Measurements from ENCODE around the gene NDEL1.

Gene NDEL1

DNA sequence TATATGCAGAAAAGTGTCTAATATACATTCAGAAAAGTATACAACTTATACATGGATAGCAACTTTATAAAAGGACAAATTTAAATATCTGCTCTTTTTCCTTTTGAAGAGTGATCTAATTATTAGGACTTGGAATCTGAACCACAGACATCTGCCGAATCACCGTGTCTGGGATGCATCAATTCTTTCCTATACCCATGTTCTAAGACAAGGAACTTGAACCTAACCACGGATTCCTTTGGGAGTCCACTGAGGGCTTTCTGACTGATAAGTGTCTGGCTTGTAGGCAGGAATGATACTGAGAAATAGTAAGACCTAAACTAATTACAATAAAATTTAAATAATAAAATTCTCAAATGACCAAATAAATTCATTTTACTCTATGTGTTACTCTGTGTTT is 54.2 kb downstream of the NDEL1 start:
- no peak for TF ChIP-seq EZH2phosphoT487 (IDR thresholded peaks at IDR 0.05; ENCODE audit: borderline replicate concordance, low read length)
- TF ChIP-seq, protein P1, sequence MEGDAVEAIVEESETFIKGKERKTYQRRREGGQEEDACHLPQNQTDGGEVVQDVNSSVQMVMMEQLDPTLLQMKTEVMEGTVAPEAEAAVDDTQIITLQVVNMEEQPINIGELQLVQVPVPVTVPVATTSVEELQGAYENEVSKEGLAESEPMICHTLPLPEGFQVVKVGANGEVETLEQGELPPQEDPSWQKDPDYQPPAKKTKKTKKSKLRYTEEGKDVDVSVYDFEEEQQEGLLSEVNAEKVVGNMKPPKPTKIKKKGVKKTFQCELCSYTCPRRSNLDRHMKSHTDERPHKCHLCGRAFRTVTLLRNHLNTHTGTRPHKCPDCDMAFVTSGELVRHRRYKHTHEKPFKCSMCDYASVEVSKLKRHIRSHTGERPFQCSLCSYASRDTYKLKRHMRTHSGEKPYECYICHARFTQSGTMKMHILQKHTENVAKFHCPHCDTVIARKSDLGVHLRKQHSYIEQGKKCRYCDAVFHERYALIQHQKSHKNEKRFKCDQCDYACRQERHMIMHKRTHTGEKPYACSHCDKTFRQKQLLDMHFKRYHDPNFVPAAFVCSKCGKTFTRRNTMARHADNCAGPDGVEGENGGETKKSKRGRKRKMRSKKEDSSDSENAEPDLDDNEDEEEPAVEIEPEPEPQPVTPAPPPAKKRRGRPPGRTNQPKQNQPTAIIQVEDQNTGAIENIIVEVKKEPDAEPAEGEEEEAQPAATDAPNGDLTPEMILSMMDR (IDR thresholded peaks at IDR 0.05; ENCODE audit: low read depth, low read length, poor library complexity, severe bottlenecking): no peak
- H4K20me1 ChIP-seq (ENCODE audit: control insufficient read depth, insufficient read depth, low read depth, low read length): no peaks in the 10 kb centered on the region
- no peaks in the 10 kb centered on the region for H3K27me3 ChIP-seq (ENCODE audit: control insufficient read depth, low read length)
- H3K9me3 ChIP-seq (ENCODE audit: control insufficient read depth, insufficient read depth, low read length): 0 out of 2 replicates have a peak, but pooled peaks cover under 1% of the 10 kb centered on the region
- no peaks in the 10 kb centered on the region for H3K79me2 ChIP-seq (ENCODE audit: control insufficient read depth, low read length)
- no peak overlapping the region for H3K4me2 ChIP-seq (ENCODE audit: low read length)
- no peaks in the 10 kb centered on the region for H3K9me2 ChIP-seq (replicated peaks; ENCODE audit: control insufficient read depth, low read length)
- no peak overlapping the region for H3K4me3 ChIP-seq (ENCODE audit: low read length)
- H3K36me3 ChIP-seq (ENCODE audit: control insufficient read depth, low read length): peaks cover 47% of the 10 kb centered on the region
- no peaks in the 10 kb centered on the region for H3K4me1 ChIP-seq (ENCODE audit: control insufficient read depth, low read length)
- no peak overlapping the region for H3K27ac ChIP-seq (ENCODE audit: low read depth, low read length)
- H3F3A ChIP-seq (ENCODE audit: control insufficient read depth, insufficient read depth): no peaks in the 10 kb centered on the region

DNA sequence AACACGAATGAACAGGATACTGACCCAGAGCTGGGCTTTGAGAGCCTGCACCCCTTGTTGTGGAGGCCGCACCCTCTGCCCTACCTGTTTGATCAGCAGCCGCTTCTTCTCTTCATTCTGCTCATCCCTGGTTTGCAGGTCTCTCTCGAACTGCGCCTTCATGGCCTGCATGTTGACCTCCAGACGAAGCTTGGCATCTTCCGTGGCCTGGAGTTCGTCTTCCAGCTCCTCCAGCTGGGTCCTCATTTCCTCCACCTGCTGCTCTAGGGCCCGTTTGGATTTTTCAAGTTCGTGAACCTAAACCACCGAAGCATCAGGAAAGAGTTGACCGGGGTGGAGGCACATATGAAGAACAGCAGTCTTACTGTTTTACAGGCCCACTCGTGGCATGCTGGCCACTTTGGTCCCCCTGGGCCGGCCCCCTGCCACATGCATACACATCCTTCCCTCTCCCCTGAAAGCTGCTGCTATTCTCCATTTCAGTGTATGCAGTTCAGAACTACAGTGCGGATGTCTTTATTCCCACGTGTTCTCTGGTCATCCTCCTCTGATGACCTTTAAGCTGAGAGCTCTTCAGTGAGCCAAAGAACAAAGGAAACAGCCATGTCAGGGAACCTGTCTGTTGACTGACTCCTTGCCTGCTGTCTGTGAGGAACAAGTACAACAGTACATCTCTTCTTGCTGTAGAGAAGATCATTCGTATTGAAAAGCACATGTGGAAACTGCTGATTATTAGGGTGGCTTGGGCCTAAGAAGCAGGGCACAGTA is 54.8 kb downstream of the NDEL1 start:
- peaks cover 41% of the 10 kb centered on the region for H3K36me3 ChIP-seq (ENCODE audit: control insufficient read depth, low read length)
- H3K4me3 ChIP-seq (ENCODE audit: low read length): no peak overlapping the region
- no peaks in the 10 kb centered on the region for H3K4me1 ChIP-seq (ENCODE audit: control insufficient read depth, low read length)
- H3K9me3 ChIP-seq (ENCODE audit: control insufficient read depth, insufficient read depth, low read length): no peaks in the 10 kb centered on the region
- H3K9me2 ChIP-seq (replicated peaks; ENCODE audit: control insufficient read depth, low read length): no peaks in the 10 kb centered on the region
- no peaks in the 10 kb centered on the region for H3K27me3 ChIP-seq (ENCODE audit: control insufficient read depth, low read length)
- no peaks in the 10 kb centered on the region for H3K79me2 ChIP-seq (ENCODE audit: control insufficient read depth, low read length)
- H3F3A ChIP-seq (ENCODE audit: control insufficient read depth, insufficient read depth): no peaks in the 10 kb centered on the region
- no peak overlapping the region for H3K27ac ChIP-seq (ENCODE audit: low read depth, low read length)
- no peak for TF ChIP-seq EZH2phosphoT487 (IDR thresholded peaks at IDR 0.05; ENCODE audit: borderline replicate concordance, low read length)
- TF ChIP-seq, protein P1 (IDR thresholded peaks at IDR 0.05; ENCODE audit: low read depth, low read length, poor library complexity, severe bottlenecking): no peak
- no peaks in the 10 kb centered on the region for H4K20me1 ChIP-seq (ENCODE audit: control insufficient read depth, insufficient read depth, low read depth, low read length)
- H3K4me2 ChIP-seq (ENCODE audit: low read length): no peak overlapping the region

DNA sequence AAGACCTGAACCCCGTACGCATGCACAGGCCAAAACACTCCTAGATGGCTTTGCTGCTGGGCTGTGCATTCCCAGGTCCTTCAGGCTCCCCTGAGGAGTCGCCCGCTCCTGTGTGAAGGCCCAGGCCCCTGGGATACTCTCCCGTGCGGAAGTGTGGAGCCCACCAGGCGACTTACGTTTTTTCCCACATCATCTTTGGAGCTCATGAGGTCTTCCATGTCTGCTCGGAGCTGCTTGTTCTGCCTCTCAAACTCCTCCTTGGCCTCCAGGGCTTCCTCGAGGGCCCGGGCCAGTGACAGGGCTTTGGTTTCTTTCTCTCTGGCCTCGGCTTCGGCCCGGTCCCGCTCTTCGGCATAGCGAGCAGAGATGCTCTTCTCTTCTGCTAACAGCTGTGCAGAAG is 56.4 kb downstream of the NDEL1 start:
- no peak overlapping the region for H3K4me3 ChIP-seq (ENCODE audit: low read length)
- H3K4me2 ChIP-seq (ENCODE audit: low read length): no peak overlapping the region
- H3K27me3 ChIP-seq (ENCODE audit: control insufficient read depth, low read length): no peaks in the 10 kb centered on the region
- no peaks in the 10 kb centered on the region for H3K79me2 ChIP-seq (ENCODE audit: control insufficient read depth, low read length)
- H3K9me2 ChIP-seq (replicated peaks; ENCODE audit: control insufficient read depth, low read length): no peaks in the 10 kb centered on the region
- H4K20me1 ChIP-seq (ENCODE audit: control insufficient read depth, insufficient read depth, low read depth, low read length): no peaks in the 10 kb centered on the region
- H3K9me3 ChIP-seq (ENCODE audit: control insufficient read depth, insufficient read depth, low read length): no peaks in the 10 kb centered on the region
- TF ChIP-seq, protein P1 (IDR thresholded peaks at IDR 0.05; ENCODE audit: low read depth, low read length, poor library complexity, severe bottlenecking): no peak
- no peak for TF ChIP-seq EZH2phosphoT487 (IDR thresholded peaks at IDR 0.05; ENCODE audit: borderline replicate concordance, low read length)
- H3K36me3 ChIP-seq (ENCODE audit: control insufficient read depth, low read length): peaks cover 36% of the 10 kb centered on the region
- H3F3A ChIP-seq (ENCODE audit: control insufficient read depth, insufficient read depth): no peaks in the 10 kb centered on the region
- no peaks in the 10 kb centered on the region for H3K4me1 ChIP-seq (ENCODE audit: control insufficient read depth, low read length)
- no peak overlapping the region for H3K27ac ChIP-seq (ENCODE audit: low read depth, low read length)

Measured in DOHH2 (cell line).